ENCODE results near the gene SLC28A2.

DNA sequence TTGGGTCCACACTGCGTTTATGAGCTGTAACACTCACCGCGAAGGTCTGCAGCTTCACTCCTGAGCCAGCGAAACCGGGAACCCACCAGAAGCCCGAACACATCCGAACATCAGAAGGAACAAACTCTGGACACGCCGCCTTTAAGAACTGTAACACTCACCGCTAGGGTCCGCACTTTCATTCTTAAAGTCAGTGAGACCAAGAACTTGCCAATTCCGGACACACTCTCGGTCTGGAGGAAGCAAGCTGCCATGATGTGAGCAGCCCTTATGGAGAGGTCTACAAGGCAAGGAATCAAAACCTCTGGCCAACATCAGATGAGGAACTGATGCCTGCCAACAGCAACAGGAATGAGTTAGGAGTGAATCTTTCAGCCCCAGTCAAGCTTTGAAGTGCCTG, 62.9 kb downstream of the SLC28A2 start:
- TF ChIP-seq POLR2AphosphoS5 (IDR thresholded peaks at IDR 0.05; ENCODE audit: low read depth, low read length): no peak
- TF ChIP-seq, protein P1, sequence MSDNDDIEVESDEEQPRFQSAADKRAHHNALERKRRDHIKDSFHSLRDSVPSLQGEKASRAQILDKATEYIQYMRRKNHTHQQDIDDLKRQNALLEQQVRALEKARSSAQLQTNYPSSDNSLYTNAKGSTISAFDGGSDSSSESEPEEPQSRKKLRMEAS (IDR thresholded peaks at IDR 0.05; ENCODE audit: low read depth): no peak
- TF ChIP-seq YY1 (IDR thresholded peaks at IDR 0.05; ENCODE audit: low read depth): no peak
- no peak for TF ChIP-seq CTCF (IDR thresholded peaks at IDR 0.05)
- TF ChIP-seq SIN3A (IDR thresholded peaks at IDR 0.05; ENCODE audit: borderline replicate concordance, low read depth, low read length): no peak
- no peak for TF ChIP-seq MEF2A (IDR thresholded peaks at IDR 0.05; ENCODE audit: borderline replicate concordance, low read depth)
- TF ChIP-seq JUND (IDR thresholded peaks at IDR 0.05): no peak
- TF ChIP-seq EP300 (IDR thresholded peaks at IDR 0.05; ENCODE audit: borderline replicate concordance in 1 of 2, low read depth in 1 of 2, low read length in 1 of 2): no peak
- TF ChIP-seq TEAD4 (IDR thresholded peaks at IDR 0.05; ENCODE audit: borderline replicate concordance, insufficient read depth): no peak
- TF ChIP-seq GABPA (IDR thresholded peaks at IDR 0.05; ENCODE audit: low read depth): no peak
- no peak for TF ChIP-seq MXI1 (IDR thresholded peaks at IDR 0.05; ENCODE audit: low read depth, low read length)
- TF ChIP-seq CHD2 (IDR thresholded peaks at IDR 0.05; ENCODE audit: low read length, partially characterized antibody): no peak
